Gastrocnemius medialis (tissue), 4 donors: ENCODE measurements around the gene ZNF79.

ENCODE experiments used
- POLR2A ChIP-seq, 2 donors: fragments of 450-650 bp; IDR thresholded peaks; one replicate each; pipeline ENCODE4 v1.6.1; 2017; ENCODE audit warnings: antibody characterized with exemption in 2 of 2, mild to moderate bottlenecking in 2 of 2, moderate library complexity in 2 of 2
- TF ChIP-seq, protein P1 (sequence below), 5 experiments: fragments of 450-650 bp in 3 of 5; fragments of 200-600 bp in 2 of 5; sonication (generic) in 2 of 5; IDR thresholded peaks in 4 of 5; conservative IDR thresholded peaks in 1 of 5; 1 replicate in 4 of 5; 2 replicates in 1 of 5; pipeline ENCODE4 v1.5.1; 2016 to 2019; ENCODE audit warnings: antibody characterized with exemption in 5 of 5, mild to moderate bottlenecking in 3 of 5, moderate library complexity in 3 of 5

DNA sequence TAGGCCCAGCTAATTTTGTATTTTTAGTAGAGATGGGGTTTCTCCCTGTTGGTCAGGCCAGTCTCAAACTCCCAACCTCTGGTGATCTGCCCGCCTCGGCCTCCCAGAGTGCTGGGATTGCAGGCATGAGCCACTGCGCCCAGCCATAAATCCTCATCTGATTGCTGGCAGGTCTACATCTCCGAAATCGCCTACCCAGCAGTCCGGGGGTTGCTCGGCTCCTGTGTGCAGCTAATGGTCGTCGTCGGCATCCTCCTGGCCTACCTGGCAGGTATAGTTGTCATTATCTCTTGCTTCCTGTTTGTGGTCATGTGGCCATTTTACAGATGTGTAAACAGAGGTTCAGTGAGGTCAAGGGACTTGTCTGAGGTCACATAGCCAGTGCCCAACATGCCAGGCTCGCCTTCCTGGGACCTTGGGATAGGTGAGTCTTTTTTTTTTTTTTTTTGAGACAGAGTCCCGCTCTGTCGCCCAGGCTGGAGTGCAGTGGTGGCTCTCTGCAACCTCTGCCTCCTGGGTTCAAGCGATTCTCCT lies 24.4 kb upstream of the ZNF79 start:
- TF ChIP-seq, protein P1, sequence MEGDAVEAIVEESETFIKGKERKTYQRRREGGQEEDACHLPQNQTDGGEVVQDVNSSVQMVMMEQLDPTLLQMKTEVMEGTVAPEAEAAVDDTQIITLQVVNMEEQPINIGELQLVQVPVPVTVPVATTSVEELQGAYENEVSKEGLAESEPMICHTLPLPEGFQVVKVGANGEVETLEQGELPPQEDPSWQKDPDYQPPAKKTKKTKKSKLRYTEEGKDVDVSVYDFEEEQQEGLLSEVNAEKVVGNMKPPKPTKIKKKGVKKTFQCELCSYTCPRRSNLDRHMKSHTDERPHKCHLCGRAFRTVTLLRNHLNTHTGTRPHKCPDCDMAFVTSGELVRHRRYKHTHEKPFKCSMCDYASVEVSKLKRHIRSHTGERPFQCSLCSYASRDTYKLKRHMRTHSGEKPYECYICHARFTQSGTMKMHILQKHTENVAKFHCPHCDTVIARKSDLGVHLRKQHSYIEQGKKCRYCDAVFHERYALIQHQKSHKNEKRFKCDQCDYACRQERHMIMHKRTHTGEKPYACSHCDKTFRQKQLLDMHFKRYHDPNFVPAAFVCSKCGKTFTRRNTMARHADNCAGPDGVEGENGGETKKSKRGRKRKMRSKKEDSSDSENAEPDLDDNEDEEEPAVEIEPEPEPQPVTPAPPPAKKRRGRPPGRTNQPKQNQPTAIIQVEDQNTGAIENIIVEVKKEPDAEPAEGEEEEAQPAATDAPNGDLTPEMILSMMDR (IDR thresholded peaks at IDR 0.05 in 4 of 5, conservative IDR thresholded peaks at IDR 0.05 in 1 of 5), result no peak
- TF ChIP-seq POLR2A (IDR thresholded peaks at IDR 0.05), result no peak
